GM23338 (cell line): ENCODE measurements around the gene SESN3. TPM values are rescaled to one million over a fixed set of nuclear protein-coding genes. Genes with fewer than 3 reads are reported as not detected.

Source experiments
- ATAC-seq: fragments of 200-7000 bp; cut with Tn5 transposase; 3 replicates; pipeline ENCODE4 v1.9.1; 2020
- DNase-seq: peaks from one replicate; pipeline ENCODE4 v3.0.0-alpha.2; 2015; ENCODE audit warnings: low spot score
- H2AFZ ChIP-seq: fragments of 200-600 bp; sonication (generic); 2 replicates; pipeline ENCODE4 v1.8.0; 2016; ENCODE audit warnings: antibody characterized with exemption, mild to moderate bottlenecking, moderate library complexity
- H3F3A ChIP-seq: fragments of 200-600 bp; sonication (generic); replicated peaks from 2 replicates; pipeline ENCODE4 v1.8.0; 2017; ENCODE audit warnings: antibody characterized with exemption, mixed run types, low read depth
- H3K27ac ChIP-seq: fragments of 200-600 bp; sonication (generic); 2 replicates; pipeline ENCODE4 v1.6.1; 2016; ENCODE audit warnings: low read depth
- H3K27me3 ChIP-seq: fragments of 200-600 bp; sonication (generic); 2 replicates; pipeline ENCODE4 v1.8.0; 2016; ENCODE audit warnings: mild to moderate bottlenecking, mixed run types, moderate library complexity; ENCODE audit not compliant: insufficient read depth
- H3K36me3 ChIP-seq: fragments of 200-600 bp; sonication (generic); 2 replicates; pipeline ENCODE4 v1.8.0; 2016; ENCODE audit warnings: mild to moderate bottlenecking; ENCODE audit not compliant: insufficient read depth
- H3K4me1 ChIP-seq: fragments of 200-600 bp; sonication (generic); 2 replicates; pipeline ENCODE4 v1.8.0; 2016; ENCODE audit warnings: mild to moderate bottlenecking, moderate library complexity; ENCODE audit not compliant: insufficient read depth
- H3K4me2 ChIP-seq: fragments of 200-600 bp; sonication (generic); 2 replicates; pipeline ENCODE4 v1.7.1; 2017; ENCODE audit warnings: mixed run types
- H3K4me3 ChIP-seq: fragments of 200-600 bp; sonication (generic); 2 replicates; pipeline ENCODE4 v1.6.1; 2016; ENCODE audit warnings: mixed run types
- H3K79me2 ChIP-seq: fragments of 200-600 bp; sonication (generic); replicated peaks from 2 replicates; pipeline ENCODE4 v1.8.0; 2017; ENCODE audit warnings: mild to moderate bottlenecking; ENCODE audit not compliant: insufficient read depth
- H3K9me2 ChIP-seq: fragments of 200-600 bp; sonication (generic); 2 replicates; pipeline ENCODE4 v1.8.0; 2017; ENCODE audit not compliant: insufficient read depth
- H4K20me1 ChIP-seq: fragments of 200-600 bp; sonication (generic); replicated peaks from 2 replicates; pipeline ENCODE4 v1.8.0; 2017; ENCODE audit warnings: mild to moderate bottlenecking; ENCODE audit not compliant: insufficient read depth
- H3K27ac Mint-ChIP-seq: 2 replicates; pipeline ENCODE4 v1.8.0; 2020; ENCODE audit warnings: inconsistent platforms, mild to moderate bottlenecking, moderate library complexity, mixed read lengths
- H3K27me3 Mint-ChIP-seq: 3 replicates; pipeline ENCODE4 v1.8.0; 2022; ENCODE audit warnings: low read depth, mild to moderate bottlenecking, moderate library complexity, mixed read lengths, inconsistent platforms; ENCODE audit not compliant: insufficient read depth, poor library complexity
- H3K36me3 Mint-ChIP-seq: 3 replicates; pipeline ENCODE4 v1.8.0; 2021; ENCODE audit warnings: low read depth, mild to moderate bottlenecking, inconsistent platforms, moderate library complexity, mixed read lengths
- H3K4me1 Mint-ChIP-seq: 3 replicates; pipeline ENCODE4 v1.8.0; 2020; ENCODE audit warnings: mild to moderate bottlenecking, inconsistent platforms, mixed read lengths
- H3K4me3 Mint-ChIP-seq: 3 replicates; pipeline ENCODE4 v1.8.0; 2021; ENCODE audit warnings: moderate library complexity, mild to moderate bottlenecking, inconsistent platforms, mixed read lengths
- H3K9me3 Mint-ChIP-seq: 3 replicates; pipeline ENCODE4 v1.8.0; 2020; ENCODE audit warnings: moderate library complexity, mild to moderate bottlenecking, inconsistent platforms, mixed read lengths
- CREB1 ChIP-seq: fragments of 250-450 bp; sonication (Bioruptor Pico); IDR thresholded peaks from 2 replicates; pipeline ENCODE4 v1.5.0; 2020; ENCODE audit warnings: low read depth, mild to moderate bottlenecking, moderate library complexity
- CTCF ChIP-seq, 2 experiments: fragments of 200-600 bp in 1 of 2; sonication (generic) in 1 of 2; conservative IDR thresholded peaks; 2 replicates each; pipeline versions ENCODE4 v1.5.1 to v1.6.1; 2016 to 2017; ENCODE audit warnings: antibody characterized with exemption in 2 of 2, low read depth in 2 of 2, mild to moderate bottlenecking in 2 of 2, moderate library complexity in 1 of 2
- ETS1 ChIP-seq: IDR thresholded peaks from 2 replicates; pipeline ENCODE4 v1.6.1; 2016; ENCODE audit warnings: antibody characterized with exemption
- EZH2 ChIP-seq: fragments of 200-600 bp; sonication (generic); IDR thresholded peaks from one replicate; pipeline ENCODE4 v1.8.0; 2017; ENCODE audit warnings: antibody characterized with exemption, mild to moderate bottlenecking, low read depth; ENCODE audit not compliant: unreplicated experiment
- EZH2phosphoT487 ChIP-seq: fragments of 200-600 bp; sonication (generic); IDR thresholded peaks from one replicate; pipeline ENCODE4 v1.8.1; 2018; ENCODE audit warnings: antibody characterized with exemption; ENCODE audit not compliant: unreplicated experiment
- JUNB ChIP-seq: IDR thresholded peaks from one replicate; pipeline ENCODE4 v1.6.1; 2016; ENCODE audit warnings: antibody characterized with exemption; ENCODE audit not compliant: unreplicated experiment
- NANOG ChIP-seq: IDR thresholded peaks from 2 replicates; pipeline ENCODE4 v1.6.1; 2016; ENCODE audit warnings: antibody characterized with exemption, borderline replicate concordance
- POLR2AphosphoS5 ChIP-seq: IDR thresholded peaks from 2 replicates; pipeline ENCODE4 v1.6.1; 2016; ENCODE audit warnings: antibody characterized with exemption, low read depth
- REST ChIP-seq: IDR thresholded peaks from one replicate; pipeline ENCODE4 v1.6.1; 2018; ENCODE audit warnings: antibody characterized with exemption; ENCODE audit not compliant: unreplicated experiment
- STAT1 ChIP-seq: IDR thresholded peaks from one replicate; pipeline ENCODE4 v1.6.1; 2016; ENCODE audit warnings: antibody characterized with exemption; ENCODE audit not compliant: unreplicated experiment
- ZNF114 ChIP-seq: fragments of 250-450 bp; sonication (Bioruptor Pico); IDR thresholded peaks from 2 replicates; pipeline ENCODE4 v1.5.0; 2020; ENCODE audit warnings: mild to moderate bottlenecking, moderate library complexity
- ZNF331 ChIP-seq: fragments of 250-450 bp; sonication (Bioruptor Pico); IDR thresholded peaks from 2 replicates; pipeline ENCODE4 v1.5.0; 2020; ENCODE audit warnings: low read depth, mild to moderate bottlenecking, moderate library complexity
- ZNF462 ChIP-seq: fragments of 250-450 bp; sonication (Bioruptor Pico); IDR thresholded peaks from 2 replicates; pipeline ENCODE4 v1.5.0; 2020; ENCODE audit warnings: mild to moderate bottlenecking, moderate library complexity
- polyA plus RNA-seq: library from polyadenylated mRNA; unstranded; fragments of >200 nt; fragmentation: Nextera tagmentation; extraction: Ambion mirVana; gene quantifications from 2 replicates; pipeline ENCODE4 v1.2.1, GENCODE V29; 2016
- total RNA-seq: library from RNA; depleted of rRNA; stranded (reverse); fragments of >200 nt; shearing (Covaris generic); gene quantifications from 2 replicates; pipeline ENCODE4 v1.2.3, GENCODE V29; 2014

The SESN3 gene
- total and polyA plus RNA-seq, 2 experiments from 2014 or later: 5.5 to 30.5 TPM

DNA sequence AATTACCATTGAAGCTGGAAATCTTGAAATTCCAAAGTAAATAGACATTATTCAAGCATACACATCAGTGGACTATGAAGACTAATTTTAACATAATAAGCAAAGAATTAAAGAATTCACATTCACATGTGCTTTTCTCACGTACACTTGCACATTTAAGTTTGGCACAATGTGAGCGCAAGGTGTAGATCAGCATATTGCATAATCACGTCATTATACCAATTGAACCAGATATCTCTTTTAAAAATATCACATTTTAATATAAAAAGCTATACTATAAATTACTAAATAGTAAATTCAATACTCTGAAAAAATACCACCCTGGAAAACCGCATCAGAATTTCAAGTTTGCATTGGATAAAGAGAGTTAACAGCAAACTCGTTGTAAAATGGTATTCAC is 60.7 kb downstream of the SESN3 start:
- Histone ChIP-seq H3K4me2 (no peak overlapping the region), H4K20me1 (no peaks in the 10 kb centered on the region), H3K27ac (no peak overlapping the region), H3K36me3 (no peaks in the 10 kb centered on the region), H3K9me2 (no peaks in the 10 kb centered on the region), H2AFZ (no peak overlapping the region), H3K4me3 (no peak overlapping the region), H3K27me3 (no peaks in the 10 kb centered on the region), H3K79me2 (no peaks in the 10 kb centered on the region), H3F3A (no peaks in the 10 kb centered on the region), H3K4me1 (peaks cover 27% of the 10 kb centered on the region)
- H3K9me3 Mint-ChIP-seq: no peaks in the 10 kb centered on the region
- H3K4me3 Mint-ChIP-seq: no peak overlapping the region
- DNase-seq (no peak), ATAC-seq (no peak)
- no peaks in the 10 kb centered on the region for H3K27me3 Mint-ChIP-seq
- peaks cover 28% of the 10 kb centered on the region for H3K4me1 Mint-ChIP-seq
- H3K36me3 Mint-ChIP-seq: 0 out of 3 replicates have a peak, but pooled peaks cover 1% of the 10 kb centered on the region
- TF ChIP-seq CREB1 (CRISPR knock-in tag): no peak
- no peak for TF ChIP-seq REST
- TF ChIP-seq CTCF (conservative IDR thresholded peaks at IDR 0.05; ENCODE audit: low read depth in 2 of 2): no peak
- TF ChIP-seq EZH2phosphoT487: no peak
- no peak for TF ChIP-seq POLR2AphosphoS5
- TF ChIP-seq ETS1: no peak
- no peak for TF ChIP-seq ZNF114
- no peak for TF ChIP-seq ZNF331
- TF ChIP-seq ZNF462 (CRISPR knock-in tag): no peak
- TF ChIP-seq EZH2: no peak
- no peak for TF ChIP-seq STAT1
- TF ChIP-seq NANOG: no peak
- TF ChIP-seq JUNB: no peak
- H3K27ac Mint-ChIP-seq: no peak overlapping the region
